Mesendoderm (in vitro differentiated cells): ENCODE data around the gene DNAJC3.
"Not testable (repeated sequence)": the region's sequence is repeated elsewhere in the genome, so short reads cannot be mapped to it uniquely, and the experiment has no call there.

Experiments used
- DNase-seq: peaks from one replicate; pipeline ENCODE4 v3.0.0; 2013
- H2AK5ac ChIP-seq: 2 replicates; pipeline ENCODE4 v1.6.1; 2013; ENCODE audit warnings: low read length, inconsistent platforms
- H2BK120ac ChIP-seq: 2 replicates; pipeline ENCODE4 v1.6.1; 2013; ENCODE audit warnings: low read depth, mild to moderate bottlenecking, low read length, moderate library complexity, mixed read lengths
- H2BK15ac ChIP-seq: replicated peaks from 2 replicates; pipeline ENCODE4 v1.6.1; 2013; ENCODE audit warnings: low read depth, mild to moderate bottlenecking, moderate library complexity
- H2BK5ac ChIP-seq: 2 replicates; pipeline ENCODE4 v1.6.1; 2013; ENCODE audit warnings: low read length, inconsistent platforms
- H3K18ac ChIP-seq: 2 replicates; pipeline ENCODE4 v1.6.1; 2013; ENCODE audit warnings: mild to moderate bottlenecking, low read length, mixed read lengths
- H3K23ac ChIP-seq: one replicate; pipeline ENCODE4 v1.6.1; 2013; ENCODE audit warnings: low read length
- H3K27ac ChIP-seq: 2 replicates; pipeline ENCODE4 v1.5.1; 2013; ENCODE audit warnings: low read depth, mild to moderate bottlenecking, inconsistent platforms, low read length, moderate library complexity
- H3K27me3 ChIP-seq: 2 replicates; pipeline ENCODE4 v1.6.1; 2013; ENCODE audit warnings: low read length, control low read depth, mild to moderate bottlenecking, inconsistent platforms; ENCODE audit not compliant: insufficient read depth, poor library complexity
- H3K36me3 ChIP-seq: 2 replicates; pipeline ENCODE4 v1.6.1; 2013; ENCODE audit warnings: low read length, inconsistent platforms; ENCODE audit not compliant: control insufficient read depth, insufficient read depth
- H3K4ac ChIP-seq: one replicate; pipeline ENCODE4 v1.6.1; 2013; ENCODE audit warnings: low read depth, mild to moderate bottlenecking, low read length, moderate library complexity
- H3K4me1 ChIP-seq: 2 replicates; pipeline ENCODE4 v1.6.1; 2013; ENCODE audit warnings: low read depth, low read length, inconsistent platforms; ENCODE audit not compliant: control insufficient read depth
- H3K4me2 ChIP-seq: 2 replicates; pipeline ENCODE4 v1.6.1; 2013; ENCODE audit warnings: low read length
- H3K4me3 ChIP-seq: 2 replicates; pipeline ENCODE4 v1.5.1; 2013; ENCODE audit warnings: mild to moderate bottlenecking, low read length
- H3K56ac ChIP-seq: one replicate; pipeline ENCODE4 v1.6.1; 2013; ENCODE audit warnings: low read length
- H3K79me1 ChIP-seq: 2 replicates; pipeline ENCODE4 v1.6.1; 2013; ENCODE audit warnings: low read length, inconsistent platforms
- H3K79me2 ChIP-seq: 2 replicates; pipeline ENCODE4 v1.6.1; 2013; ENCODE audit warnings: mild to moderate bottlenecking, low read length; ENCODE audit not compliant: control insufficient read depth, insufficient read depth
- H3K9ac ChIP-seq: 2 replicates; pipeline ENCODE4 v1.6.1; 2013; ENCODE audit warnings: low read length, inconsistent platforms
- H4K5ac ChIP-seq: one replicate; pipeline ENCODE4 v1.6.1; 2013; ENCODE audit warnings: low read length
- H4K8ac ChIP-seq: one replicate; pipeline ENCODE4 v1.6.1; 2013; ENCODE audit warnings: low read depth, mild to moderate bottlenecking, control low read depth, low read length, moderate library complexity
- WGBS: extraction: QIAGEN DNeasy Blood & Tissue Kit; methylation state at CpG from one replicate; pipeline ENCODE4 v1.1.7; 2013; ENCODE audit warnings: low lambda C conversion rate, missing lambda C conversion rate; ENCODE audit not compliant: insufficient coverage; ENCODE audit errors: extremely low coverage; 5-methylcytosine and 5-hydroxymethylcytosine counted together

Gene DNAJC3

GRCh38 chr13:95708811-95709500, 32.0 kb downstream of the DNAJC3 start:
- Histone ChIP-seq H3K4me2 (no peak overlapping the region), H3K27me3 (no peaks in the 10 kb centered on the region), H2BK5ac (no peak overlapping the region), H4K8ac (no peak overlapping the region), H3K4me3 (no peak overlapping the region), H3K9ac (no peak overlapping the region), H2BK15ac (no peak overlapping the region), H3K4me1 (no peaks in the 10 kb centered on the region), H3K56ac (no peak overlapping the region), H2BK120ac (no peak overlapping the region), H3K23ac (no peak overlapping the region), H3K27ac (no peak overlapping the region), H3K36me3 (no peaks in the 10 kb centered on the region), H3K79me2 (no peaks in the 10 kb centered on the region), H4K5ac (no peak overlapping the region), H3K4ac (no peak overlapping the region), H3K79me1 (peaks cover 14% of the 10 kb centered on the region), H2AK5ac (no peak overlapping the region), H3K18ac (no peak overlapping the region)
- 100% methylated on average over 1 of the region's 4 CpGs for WGBS
- DNase-seq: no peak

GRCh38 chr13:95710313-95710712, 33.4 kb downstream of the DNAJC3 start:
- no peaks in the 10 kb centered on the region for H3K36me3 ChIP-seq
- H3K56ac ChIP-seq: no peak overlapping the region
- no peak overlapping the region for H4K8ac ChIP-seq
- no peak overlapping the region for H3K23ac ChIP-seq
- H4K5ac ChIP-seq: no peak overlapping the region
- no peak overlapping the region for H3K4me2 ChIP-seq
- no peak overlapping the region for H2BK15ac ChIP-seq
- H3K9ac ChIP-seq: no peak overlapping the region
- no peak overlapping the region for H2BK5ac ChIP-seq
- no peak overlapping the region for H3K4ac ChIP-seq
- no peak overlapping the region for H2AK5ac ChIP-seq
- no peak overlapping the region for H2BK120ac ChIP-seq
- 100% methylated on average over 1 of the region's 2 CpGs for WGBS
- H3K4me3 ChIP-seq: no peak overlapping the region
- H3K4me1 ChIP-seq: no peaks in the 10 kb centered on the region
- H3K27ac ChIP-seq: no peak overlapping the region
- DNase-seq: no peak
- H3K27me3 ChIP-seq: no peaks in the 10 kb centered on the region
- peaks cover 9% of the 10 kb centered on the region for H3K79me1 ChIP-seq
- H3K79me2 ChIP-seq: no peaks in the 10 kb centered on the region
- no peak overlapping the region for H3K18ac ChIP-seq

DNA sequence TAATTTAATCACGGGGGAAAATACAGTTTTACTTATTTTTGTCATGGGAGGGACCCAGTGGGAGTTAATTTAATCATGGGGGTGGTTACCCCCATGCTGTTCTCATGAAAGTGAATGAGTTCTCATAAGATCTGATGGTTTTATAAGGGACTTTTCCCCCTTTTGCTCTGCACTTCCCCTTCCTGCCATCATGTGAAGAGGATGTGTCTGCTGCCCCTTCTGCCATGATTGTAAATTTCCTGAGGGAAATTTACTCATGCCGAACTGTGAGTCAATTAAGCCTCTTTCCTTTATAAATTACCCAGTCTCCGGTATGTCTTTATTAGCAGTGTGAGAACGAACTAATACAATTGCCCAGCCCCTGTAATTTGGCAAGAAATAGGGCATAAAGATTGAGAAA, 35.9 kb downstream of the DNAJC3 start:
- DNase-seq, H2AK5ac ChIP-seq: not testable (repeated sequence)
- no CpG with 5 or more reads among the region's 4 CpGs for WGBS

DNA sequence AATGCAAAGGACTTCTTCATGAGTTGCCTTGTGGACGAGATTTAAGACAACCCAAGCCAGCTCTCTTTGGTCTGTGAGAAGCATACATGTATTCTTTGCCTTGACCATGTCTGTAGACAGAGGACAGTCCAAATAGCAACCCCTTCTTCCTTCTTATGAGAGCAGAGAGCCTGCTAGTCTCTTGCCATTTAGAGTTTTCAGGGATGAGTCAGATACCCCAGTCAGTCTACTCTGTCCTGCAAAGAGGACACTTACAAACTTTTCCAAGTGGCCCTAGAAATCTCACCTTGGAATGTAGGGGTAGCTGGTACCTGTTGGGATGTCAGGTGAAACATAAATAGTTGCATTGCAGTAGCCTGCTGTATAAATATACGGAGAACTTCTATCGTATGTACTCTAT, 36.7 kb downstream of the DNAJC3 start:
- Histone ChIP-seq H4K8ac (no peak overlapping the region), H2BK5ac (no peak overlapping the region), H4K5ac (no peak overlapping the region), H3K79me1 (no peaks in the 10 kb centered on the region), H3K27me3 (no peaks in the 10 kb centered on the region), H3K23ac (no peak overlapping the region), H3K4me1 (no peaks in the 10 kb centered on the region), H2BK120ac (no peak overlapping the region), H3K79me2 (no peaks in the 10 kb centered on the region), H3K4me3 (no peak overlapping the region), H3K4ac (no peak overlapping the region), H3K18ac (no peak overlapping the region), H3K36me3 (no peaks in the 10 kb centered on the region), H3K27ac (no peak overlapping the region), H2AK5ac (no peak overlapping the region), H3K4me2 (no peak overlapping the region), H2BK15ac (no peak overlapping the region), H3K56ac (no peak overlapping the region), H3K9ac (no peak overlapping the region)
- no peak for DNase-seq
- WGBS: no CpG with 5 or more reads among the region's 3 CpGs

More for the DNA sequence above, 35.9 kb downstream of the DNAJC3 start:
- H2BK15ac ChIP-seq, H4K8ac ChIP-seq, H3K4me2 ChIP-seq, H3K27me3 ChIP-seq, H4K5ac ChIP-seq, H3K4me1 ChIP-seq, H3K79me1 ChIP-seq, H2BK5ac ChIP-seq, H3K79me2 ChIP-seq, H3K23ac ChIP-seq, H2BK120ac ChIP-seq, H3K27ac ChIP-seq, H3K18ac ChIP-seq, H3K4me3 ChIP-seq, H3K36me3 ChIP-seq, H3K4ac ChIP-seq, H3K56ac ChIP-seq, H3K9ac ChIP-seq: not testable (repeated sequence)

- Histone ChIP-seq H4K5ac (no peak overlapping the region), H3K56ac (no peak overlapping the region), H3K4me1 (no peaks in the 10 kb centered on the region), H2BK5ac (no peak overlapping the region), H3K18ac (no peak overlapping the region), H3K9ac (no peak overlapping the region), H2BK15ac (no peak overlapping the region), H2BK120ac (no peak overlapping the region), H3K27ac (no peak overlapping the region), H3K4me3 (no peak overlapping the region), H3K4ac (no peak overlapping the region), H3K4me2 (no peak overlapping the region), H3K79me1 (no peaks in the 10 kb centered on the region), H3K79me2 (no peaks in the 10 kb centered on the region), H3K23ac (no peak overlapping the region), H4K8ac (no peak overlapping the region), H2AK5ac (no peak overlapping the region), H3K36me3 (no peaks in the 10 kb centered on the region), H3K27me3 (no peaks in the 10 kb centered on the region)
- DNase-seq: no peak
- WGBS: no CpG with 5 or more reads among the region's 3 CpGs
Observed at GRCh38 chr13:95714142-95714832, 37.3 kb downstream of the DNAJC3 start.
